ENCODE data around the gene NSUN2.
"Not testable (repeated sequence)": the region's sequence is repeated elsewhere in the genome, so short reads cannot be mapped to it uniquely, and the experiment has no call there.

Gene NSUN2

DNA sequence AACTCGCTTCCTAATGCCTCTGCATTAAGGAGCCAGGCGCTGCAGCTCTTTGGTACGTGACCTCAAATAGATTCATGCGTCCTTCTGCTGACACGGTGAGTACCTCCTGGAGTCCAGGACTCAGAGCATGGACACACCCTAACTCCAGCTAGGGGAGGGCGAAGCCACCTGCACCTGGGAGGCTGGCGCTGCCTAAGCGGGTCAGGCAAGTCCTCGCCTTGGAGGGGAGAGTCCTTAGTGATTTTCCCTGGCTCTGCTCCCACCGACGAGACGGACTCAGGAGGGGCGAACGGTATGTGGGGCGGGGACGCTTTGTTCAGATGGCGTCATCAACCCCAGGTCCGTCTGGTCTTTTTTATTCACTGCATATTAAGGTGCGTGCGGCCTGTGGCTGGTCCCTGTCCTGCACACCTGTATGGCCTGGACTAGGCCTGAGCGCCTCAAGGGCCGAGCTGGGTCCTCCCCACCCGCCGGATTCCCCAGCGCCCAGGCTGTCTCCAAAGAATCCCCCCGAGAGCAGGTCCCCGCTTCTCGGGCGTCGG, 50.3 kb downstream of the NSUN2 start:
- no peak for DNase-seq (ENCODE audit: low spot score)

DNA sequence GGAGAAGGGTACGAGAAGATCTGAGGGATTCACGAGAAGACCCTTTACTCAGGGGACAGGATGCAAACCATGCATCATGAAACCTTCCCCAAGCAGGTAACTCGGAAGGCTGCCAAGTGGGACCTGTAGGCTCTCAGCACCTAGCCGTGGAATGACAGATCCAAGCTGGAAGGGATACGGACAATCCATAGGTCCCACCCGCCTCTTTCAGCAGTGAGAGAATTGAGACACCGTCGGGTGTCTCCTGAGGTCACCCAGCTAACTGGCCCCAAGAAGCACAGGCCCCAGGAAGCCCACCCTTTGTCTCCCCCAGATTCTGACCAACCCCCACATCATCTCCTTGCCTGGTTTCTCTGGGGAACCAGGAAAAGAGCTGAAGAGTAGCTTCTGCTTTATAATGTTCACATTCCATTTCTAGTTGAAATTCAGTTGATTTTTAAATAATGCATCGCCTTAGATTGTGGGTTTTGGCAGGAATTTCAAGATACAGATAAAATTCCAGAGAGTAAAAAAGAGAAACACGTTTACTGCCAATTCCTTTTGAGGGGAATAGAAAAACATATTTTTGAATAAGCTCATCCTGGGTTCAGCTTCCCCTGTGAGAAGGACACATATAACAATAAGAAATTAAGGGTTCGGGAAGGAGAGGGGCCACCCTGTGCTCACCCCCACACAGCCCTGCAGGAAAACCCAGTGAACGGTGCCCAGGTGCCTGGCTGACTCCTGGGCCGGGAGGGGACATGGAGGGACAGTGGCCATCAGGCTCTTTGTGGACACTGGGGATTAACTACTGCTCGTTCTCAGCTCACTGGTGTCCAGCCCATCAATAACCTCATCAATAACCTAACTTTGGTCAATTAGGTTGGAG, 51.1 kb downstream of the NSUN2 start:
- DNase-seq (ENCODE audit: low spot score) = no peak

DNA sequence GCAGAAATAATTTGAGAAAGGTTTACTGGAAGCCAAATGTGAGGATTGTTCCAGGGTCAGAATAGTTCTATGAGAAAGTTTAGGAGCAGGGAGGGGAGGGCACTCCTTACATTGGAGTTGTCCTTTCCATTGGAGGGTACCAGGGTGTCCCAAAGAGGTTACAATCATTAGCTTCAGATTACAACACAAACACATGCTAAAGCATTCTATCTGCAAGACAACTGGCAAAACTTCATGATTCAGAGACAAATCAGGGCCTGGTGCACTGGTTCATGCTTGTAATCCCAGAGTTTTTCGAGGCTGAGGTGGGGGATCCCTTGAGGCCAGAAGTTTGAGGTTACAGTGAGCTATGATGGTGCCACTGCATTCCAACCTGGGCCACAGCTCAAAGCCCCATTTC, 51.8 kb downstream of the NSUN2 start:
- DNase-seq (ENCODE audit: low spot score) = no peak

DNA sequence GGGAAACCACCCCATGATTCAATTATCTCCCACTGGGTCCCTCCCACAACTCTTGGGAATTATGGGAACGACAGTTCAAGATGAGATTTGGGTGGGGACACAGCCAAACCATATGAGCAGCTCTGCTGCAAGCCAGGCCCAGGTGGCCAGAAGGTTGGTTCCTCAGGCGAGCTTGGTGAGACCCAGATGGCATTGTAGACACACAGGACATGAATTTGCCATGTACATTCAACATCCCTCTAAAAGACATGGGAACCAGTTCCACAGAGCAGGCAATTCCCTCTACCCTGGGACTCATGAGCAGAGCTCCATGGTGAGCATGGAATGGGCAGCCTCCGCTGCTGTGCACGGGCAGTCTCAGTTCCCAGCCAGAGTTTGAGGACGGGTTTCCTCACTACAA, 53.3 kb downstream of the NSUN2 start:
- DNase-seq (ENCODE audit: low spot score) = no peak

DNA sequence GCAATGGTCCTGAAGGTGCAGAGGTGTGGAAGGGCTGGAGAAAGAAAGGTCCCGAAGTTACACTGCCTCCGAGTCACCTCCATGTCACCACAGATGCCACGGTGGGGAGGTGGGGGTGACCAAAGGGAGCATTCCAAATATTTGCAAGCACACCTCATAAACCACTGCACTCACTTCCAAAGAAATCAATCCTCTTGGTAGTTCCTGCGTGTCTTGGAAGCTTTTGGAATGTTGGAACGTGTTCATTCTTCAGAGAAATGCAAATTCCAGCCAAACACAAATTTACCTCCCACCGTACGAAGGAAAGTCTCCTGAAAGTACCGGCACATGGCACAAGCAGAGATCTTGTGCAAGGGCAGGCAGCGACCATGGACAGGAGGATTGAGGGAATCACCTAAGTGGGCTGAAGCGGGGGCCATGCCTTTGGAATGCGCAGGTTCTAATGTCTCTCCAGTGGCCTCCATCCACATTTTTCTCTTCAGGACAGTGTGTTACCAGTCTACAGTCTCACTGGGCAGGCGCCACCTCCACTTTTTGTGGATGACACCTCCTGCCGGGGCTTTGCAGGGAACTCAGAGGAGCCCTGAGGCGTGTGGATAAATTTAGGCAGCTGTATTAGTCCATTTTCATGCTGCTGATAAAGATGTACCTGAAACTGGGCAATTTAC, 54.0 kb downstream of the NSUN2 start:
- DNase-seq (ENCODE audit: low spot score) = no peak

DNA sequence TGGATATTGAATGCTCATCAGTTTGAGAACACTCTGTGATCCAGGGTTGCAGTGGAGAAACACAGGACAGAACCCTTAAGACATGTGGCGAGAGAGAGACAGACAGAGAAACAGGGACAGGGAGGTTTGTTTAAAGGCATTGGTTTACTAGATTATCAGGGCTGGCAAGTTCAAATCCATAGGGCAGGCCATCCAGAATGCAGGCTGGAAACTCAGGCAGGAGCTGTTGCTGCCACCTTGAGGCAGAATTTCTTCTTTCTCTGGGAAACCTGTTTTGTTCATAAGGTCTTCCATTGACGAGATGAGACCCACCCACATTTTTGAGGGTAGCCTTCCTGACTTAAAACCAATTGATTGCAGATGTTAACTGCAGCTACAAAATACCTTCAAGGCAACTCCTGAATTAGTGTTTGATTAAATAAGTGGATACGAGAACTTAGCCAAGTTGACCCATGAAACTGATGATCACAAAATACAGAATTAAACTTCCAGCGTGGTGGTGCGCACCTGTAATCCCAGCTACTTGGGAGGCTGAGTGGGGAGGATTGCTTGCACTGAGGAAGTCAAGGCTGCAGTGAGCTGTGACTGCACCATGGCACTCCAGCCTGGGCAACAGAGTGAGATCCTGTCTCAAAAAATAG, 55.9 kb downstream of the NSUN2 start:
- peak; percentile 32 for DNase-seq (ENCODE audit: low spot score)

DNA sequence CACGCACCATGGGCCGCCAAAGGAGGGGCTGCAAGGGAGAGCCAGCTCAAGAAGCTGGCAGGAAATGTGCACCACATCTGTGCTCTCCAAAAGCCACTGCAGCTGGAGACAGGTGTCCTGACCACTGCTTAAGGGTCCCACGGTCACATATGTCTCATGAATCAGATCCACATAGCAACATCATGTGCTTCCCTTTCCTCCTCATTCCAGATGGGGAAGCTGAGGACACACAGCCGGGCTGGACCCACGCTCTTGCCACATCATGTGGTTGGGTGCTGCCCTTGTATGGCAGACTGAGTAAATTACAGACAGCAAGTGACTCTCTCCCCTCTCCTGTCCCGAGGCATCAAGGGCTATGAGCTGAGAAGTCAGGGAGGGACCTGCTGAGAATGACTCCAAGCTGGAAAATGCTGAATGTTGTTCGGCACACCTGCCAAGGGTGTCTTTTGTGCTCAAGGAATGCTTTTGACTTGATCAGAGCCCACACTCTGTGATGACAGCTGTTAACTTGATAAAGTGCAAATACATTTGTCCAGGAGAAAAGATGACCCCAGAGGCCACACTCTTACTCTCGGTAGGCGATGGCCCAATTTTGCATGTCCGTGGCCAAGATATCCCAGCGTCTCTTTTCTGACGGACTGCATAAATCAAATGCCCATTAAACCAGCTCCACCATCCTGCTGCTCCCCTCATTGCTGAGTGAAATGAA, 58.2 kb downstream of the NSUN2 start:
- no peak for DNase-seq (ENCODE audit: low spot score)

DNA sequence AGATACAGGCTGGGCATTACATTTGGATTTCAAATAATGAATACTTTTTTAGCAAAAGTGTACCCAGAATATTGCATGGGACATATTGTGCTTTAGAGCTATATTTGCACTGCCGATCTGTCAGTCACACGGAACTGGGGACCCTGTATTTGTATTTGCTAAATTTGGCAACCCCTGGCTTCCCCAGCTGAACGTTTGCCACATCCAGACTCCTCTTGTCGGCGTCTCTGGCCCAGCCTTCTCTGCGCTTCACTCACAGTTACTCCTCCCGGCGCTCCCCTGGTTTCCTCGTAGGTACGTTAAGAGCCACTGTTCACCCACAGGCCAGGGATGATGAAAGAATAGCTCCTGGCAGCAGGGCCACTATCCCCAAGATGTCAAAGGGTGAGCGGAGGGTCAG, 58.7 kb downstream of the NSUN2 start:
- DNase-seq (ENCODE audit: low spot score) = no peak

DNA sequence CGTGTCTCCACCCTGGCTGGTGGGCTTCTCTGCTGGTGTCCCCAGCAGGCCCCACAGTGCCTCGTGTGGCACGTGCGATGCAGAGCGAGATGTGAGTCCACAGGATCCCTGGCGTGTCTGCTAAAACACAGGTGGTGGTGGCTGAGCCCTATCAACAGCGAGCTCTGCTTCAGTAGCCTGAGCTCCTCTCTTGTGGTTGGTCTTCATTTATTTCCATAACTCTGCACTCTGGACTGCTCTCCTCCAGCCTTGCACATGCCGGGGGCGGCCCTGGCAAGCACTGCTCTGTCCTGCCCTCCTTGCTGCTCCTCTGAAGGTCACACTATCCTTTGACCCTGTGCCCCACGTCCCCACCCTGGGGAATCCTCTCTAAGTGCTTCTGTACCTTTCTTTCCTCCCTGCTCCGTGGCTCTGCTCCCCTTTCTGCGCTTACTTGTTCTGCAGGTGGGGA, 59.2 kb downstream of the NSUN2 start:
- DNase-seq (ENCODE audit: low spot score) = no peak

DNA sequence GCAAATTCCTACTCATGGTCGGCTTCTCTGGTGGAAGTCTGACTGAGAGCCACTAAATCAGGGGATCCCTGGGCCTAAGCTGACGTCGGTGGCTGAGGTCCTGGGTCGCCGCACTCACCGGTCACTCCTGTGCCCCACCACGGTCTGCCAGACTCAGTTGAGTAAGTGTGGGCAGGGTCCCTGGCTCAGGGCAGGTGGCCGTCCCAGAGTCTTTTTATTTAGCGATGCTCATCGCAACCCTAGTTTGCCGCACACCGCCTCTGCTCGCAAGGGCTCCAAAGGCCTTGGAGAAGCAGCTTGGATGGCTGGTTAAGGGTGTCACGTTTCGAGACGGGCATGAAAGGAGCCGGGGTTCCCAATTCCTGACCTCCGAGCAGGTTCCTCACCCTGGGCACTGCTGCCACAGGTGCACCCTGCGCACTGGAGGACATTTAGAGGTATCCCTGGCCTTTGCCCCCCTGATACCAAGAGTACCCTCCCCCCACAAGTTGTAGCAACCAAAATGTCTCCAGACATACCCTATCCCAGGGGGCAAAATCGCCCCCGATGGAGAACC, 59.9 kb downstream of the NSUN2 start:
- DNase-seq (ENCODE audit: low spot score) = no peak

DNA sequence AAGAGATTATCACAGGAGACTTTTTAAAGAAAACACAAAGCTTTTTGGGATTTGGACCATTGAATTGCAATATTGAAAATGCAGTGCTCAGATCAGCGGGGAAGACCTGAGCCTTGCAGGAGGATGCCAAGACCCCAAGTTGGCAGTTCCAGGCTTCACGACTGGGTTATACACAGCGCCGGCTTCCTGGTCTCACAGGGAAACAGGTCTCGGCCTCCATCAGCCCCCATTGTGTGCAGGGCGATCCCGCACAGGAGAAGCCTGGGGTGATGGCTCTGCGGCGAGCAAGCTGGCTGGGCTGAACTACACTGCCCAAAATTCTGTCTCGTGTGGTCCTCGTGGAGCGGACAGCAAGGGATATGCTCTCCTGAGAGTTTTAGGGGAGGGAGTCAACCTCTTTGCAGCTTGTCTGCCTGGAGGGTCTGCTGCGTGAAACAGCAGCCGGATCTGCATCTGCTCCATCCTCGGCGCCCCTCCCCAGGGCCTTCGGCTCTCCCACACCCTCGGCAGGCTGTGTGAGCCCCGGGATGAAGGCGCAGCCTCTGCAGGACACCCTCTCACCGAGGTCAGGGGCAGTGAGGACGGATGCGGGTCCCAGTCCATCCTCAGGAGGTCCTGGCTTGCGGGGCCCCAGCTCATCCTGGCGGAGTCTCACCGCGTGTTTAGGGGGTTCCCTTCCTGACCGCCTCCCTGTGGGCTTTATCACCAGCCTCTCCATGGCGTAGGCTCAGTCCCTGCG, 60.6 kb downstream of the NSUN2 start:
- DNase-seq (ENCODE audit: low spot score) = no peak

DNA sequence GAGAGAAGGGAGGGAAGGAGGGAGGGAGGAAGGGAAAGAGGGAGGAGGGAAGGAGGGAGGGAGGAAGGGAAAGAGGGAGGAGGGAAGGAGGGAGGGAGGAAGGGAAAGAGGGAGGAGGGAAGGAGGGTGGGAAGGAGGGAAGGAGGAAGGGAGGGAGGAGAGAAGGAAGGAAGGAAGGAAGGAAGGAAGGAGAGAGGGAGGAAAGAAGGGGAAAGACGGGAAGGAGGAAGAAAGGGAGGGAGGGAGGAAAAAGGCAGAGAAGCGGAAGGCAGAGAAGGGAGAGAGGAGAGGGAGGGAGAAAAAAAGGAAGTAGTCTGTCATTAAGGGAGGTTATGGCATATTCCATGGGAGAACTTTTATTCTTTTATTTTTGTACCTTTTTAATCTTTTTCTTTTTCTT, 61.2 kb downstream of the NSUN2 start:
- DNase-seq (ENCODE audit: low spot score) = not testable (repeated sequence)

DNA sequence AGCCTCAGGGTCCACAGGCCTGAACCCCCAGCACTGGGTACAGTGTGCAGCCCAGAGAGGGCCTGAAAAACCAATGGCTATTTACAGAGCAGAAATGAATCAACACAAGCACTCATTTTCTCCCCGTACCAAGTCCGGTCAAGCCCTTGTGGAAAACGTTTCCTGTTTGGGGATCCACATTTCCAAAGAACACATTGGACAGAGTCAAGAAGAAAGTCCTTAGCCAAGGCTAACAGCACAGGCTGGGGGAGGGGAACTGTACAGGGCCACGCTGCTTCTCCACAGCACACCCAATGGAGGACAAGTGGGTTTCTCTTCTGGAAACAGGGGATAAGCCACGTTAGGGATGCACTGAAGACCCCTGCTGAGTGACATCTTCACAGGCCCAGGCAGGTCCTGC, 62.3 kb downstream of the NSUN2 start:
- DNase-seq (ENCODE audit: low spot score) = no peak

DNA sequence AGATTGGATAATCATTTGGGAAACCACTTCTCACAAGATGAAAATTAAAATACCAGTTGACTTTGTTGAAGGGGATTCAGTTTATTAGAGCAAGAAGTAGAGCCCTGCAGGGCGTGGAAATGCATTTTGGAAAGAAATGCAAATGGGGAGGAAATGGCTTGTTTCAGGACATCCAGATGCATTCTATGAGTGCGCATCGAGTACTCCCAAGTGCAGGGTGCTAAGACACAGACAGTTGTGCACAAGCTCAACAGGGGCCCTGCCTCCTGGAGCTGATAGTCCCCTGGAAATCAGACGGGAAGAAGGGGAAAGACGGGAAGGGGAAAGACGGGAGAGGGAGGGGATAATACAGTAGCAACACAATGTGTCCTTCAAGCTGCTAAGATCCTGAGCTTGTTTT, 64.0 kb downstream of the NSUN2 start:
- no peak for DNase-seq (ENCODE audit: low spot score)

DNA sequence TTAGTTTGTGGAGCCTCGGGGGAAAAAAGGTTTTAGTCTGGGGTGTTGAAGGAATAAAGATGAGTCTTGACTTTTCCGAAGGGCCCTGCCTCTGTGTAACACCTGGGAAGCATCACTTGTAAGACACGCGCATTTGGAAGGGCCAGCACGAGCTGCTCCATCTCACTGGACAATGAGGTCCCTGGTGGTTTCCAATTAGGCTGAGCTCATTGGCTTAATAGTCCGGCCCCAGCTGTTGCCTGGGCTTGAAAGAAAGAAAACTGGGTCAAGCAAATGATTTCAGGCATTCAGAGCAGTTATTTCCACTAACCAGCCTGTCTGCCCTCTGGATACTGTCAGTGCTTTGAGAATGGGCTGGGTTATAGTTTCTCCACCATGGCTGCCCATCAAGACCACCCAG, 64.5 kb downstream of the NSUN2 start:
- no peak for DNase-seq (ENCODE audit: low spot score)

DNA sequence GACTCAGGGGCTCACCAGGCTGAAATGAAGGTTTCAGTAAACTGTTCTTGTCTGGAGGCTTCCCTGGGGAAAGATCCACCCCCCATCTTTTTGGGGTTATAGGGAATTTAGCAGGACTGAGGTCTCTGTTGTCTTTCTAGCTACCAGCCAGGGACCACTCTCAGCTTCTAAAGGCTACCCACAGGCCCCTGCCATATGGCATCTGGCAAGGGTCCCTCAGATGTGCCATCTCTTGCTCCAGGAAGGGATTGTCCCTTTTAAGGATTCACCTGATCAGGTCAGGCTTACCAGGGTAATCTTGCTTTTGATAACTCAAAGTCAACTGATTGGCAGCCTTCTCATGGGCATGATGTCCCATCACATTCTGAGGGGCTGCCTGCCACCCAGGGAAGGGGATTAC, 65.0 kb downstream of the NSUN2 start:
- DNase-seq (ENCODE audit: low spot score) = no peak

DNA sequence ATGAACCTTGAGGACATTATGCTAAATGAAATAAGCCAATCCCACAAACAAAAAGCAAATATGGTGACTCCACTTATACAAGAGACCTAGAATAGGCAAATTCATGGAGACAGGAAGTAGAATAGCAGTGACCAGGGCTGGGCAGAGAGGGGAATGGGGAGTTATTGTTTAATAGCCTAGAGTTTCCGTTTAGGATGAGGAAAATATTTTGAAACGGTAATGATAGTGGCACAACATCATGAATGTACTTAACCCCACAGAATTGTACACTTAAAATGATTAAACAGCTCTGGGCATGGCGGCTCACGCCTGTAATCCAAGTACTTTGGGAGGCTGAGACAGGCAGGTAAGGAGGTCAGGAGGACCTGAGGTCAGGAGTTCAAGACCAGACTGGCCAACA, 65.8 kb downstream of the NSUN2 start:
- no peak for DNase-seq (ENCODE audit: low spot score)

DNA sequence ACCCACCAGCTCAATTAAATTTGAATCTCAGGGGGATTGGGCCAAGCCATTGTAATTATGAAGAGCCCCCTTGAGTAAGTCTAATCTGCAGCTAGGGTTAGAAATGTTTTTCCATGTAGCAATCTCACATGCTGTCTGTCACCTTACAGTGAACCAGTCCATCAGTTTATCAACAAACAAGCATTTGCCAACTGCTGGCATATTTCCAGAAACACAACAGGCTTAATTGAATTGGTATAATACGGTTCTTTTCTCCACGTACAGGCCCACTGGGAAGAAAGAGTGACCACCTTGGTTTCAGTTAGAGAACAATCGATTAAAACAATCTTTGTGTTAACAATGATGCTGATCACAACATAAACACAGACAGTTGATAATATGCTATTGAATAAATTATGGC, 67.4 kb downstream of the NSUN2 start:
- DNase-seq (ENCODE audit: low spot score) = no peak

DNA sequence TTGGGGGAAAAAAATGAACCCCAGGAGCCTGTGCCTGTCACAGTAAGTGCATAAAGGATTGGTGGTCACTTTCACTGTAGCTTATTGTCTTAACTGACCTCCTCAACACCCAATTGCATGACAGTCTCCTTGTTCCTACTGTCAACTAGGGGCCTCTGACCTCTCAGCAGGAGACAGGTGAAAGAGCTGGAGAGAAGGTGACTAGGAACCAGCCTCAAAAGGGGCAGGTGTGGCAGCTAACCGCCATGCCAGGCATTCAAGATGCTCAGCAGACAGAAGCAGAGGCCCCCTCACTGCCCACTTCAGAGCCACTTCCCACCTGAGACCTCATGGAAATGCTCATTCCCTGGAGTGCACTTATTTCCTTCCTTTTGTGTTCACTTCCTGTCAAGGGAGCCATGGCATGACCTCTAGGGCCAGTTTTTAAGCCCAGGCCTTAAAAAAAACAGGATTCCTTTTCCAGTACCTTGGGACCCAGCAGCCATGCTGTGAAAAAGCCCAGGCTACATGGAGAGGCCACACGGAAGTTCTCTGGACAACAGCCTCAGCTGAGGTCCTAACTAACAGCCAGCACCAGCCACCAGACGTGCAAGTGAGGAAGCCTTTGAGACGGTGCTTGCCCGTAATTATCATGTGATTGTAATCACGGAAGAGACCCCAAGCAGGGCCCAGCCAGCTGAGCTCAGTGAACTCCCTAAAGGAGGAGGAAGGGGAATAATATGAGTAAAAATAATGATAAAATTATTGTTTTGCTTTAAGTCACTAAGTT, 74.9 kb downstream of the NSUN2 start:
- no peak for DNase-seq (ENCODE audit: low spot score)

DNA sequence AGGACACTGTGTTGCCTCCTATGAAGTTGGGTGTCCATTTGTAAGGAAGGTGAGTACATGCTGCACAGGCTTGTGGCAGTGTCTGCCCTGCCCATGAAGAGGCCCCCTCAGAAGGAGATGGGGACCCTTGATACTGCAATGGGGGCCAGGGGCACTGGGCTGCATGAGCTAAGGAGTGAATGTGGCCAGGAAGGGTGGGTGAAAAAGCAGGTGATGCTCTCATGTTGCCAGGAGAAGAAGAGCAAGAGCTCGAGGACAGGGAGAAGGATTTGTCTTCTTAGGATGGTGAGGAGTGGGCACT, 76.1 kb downstream of the NSUN2 start:
- DNase-seq (ENCODE audit: low spot score) = no peak
